ENCODE results near the gene UBE2O.

- TF ChIP-seq POLR2AphosphoS5 (IDR thresholded peaks at IDR 0.05; ENCODE audit: insufficient read depth, low read depth, low read length) = no peak
- no peak for TF ChIP-seq CTCF (IDR thresholded peaks at IDR 0.05; ENCODE audit: extremely low read depth in 1 of 2, insufficient read depth in 1 of 2, low read depth in 1 of 2, low read length in 2 of 2)
- TF ChIP-seq POLR2A (IDR thresholded peaks at IDR 0.05; ENCODE audit: low read depth, low read length) = no peak
- no peak for TF ChIP-seq EZH2 (IDR thresholded peaks at IDR 0.05; ENCODE audit: borderline replicate concordance, low read depth, low read length, severe bottlenecking)
- no peak for TF ChIP-seq MAX (IDR thresholded peaks at IDR 0.05; ENCODE audit: insufficient read depth, insufficient read length)
These were observed 44.7 kb upstream of the UBE2O start for GRCh38 chr17:76497699-76497978.
